GM12878 (cell line): ENCODE data around the gene VPS39.

Source experiments
- ATF2 ChIP-seq: IDR thresholded peaks from 2 replicates; pipeline ENCODE4 v1.6.1; 2012; ENCODE audit warnings: low read length, inconsistent platforms
- CEBPZ ChIP-seq: fragments of 150-350 bp; IDR thresholded peaks from 2 replicates; pipeline ENCODE4 v1.6.1; 2016; ENCODE audit warnings: low read depth, low read length
- CTCF ChIP-seq, 3 experiments: IDR thresholded peaks in 2 of 3; conservative IDR thresholded peaks in 1 of 3; 2 replicates each; pipeline ENCODE4 v1.5.1; 2011; ENCODE audit warnings: low read depth in 3 of 3, low read length in 3 of 3, mild to moderate bottlenecking in 3 of 3, control low read depth in 2 of 3, moderate library complexity in 2 of 3, inconsistent platforms in 1 of 3, mixed read lengths in 1 of 3; ENCODE audit not compliant: control insufficient read depth in 2 of 3, insufficient read depth in 1 of 3; ENCODE audit errors: extremely low read depth in 1 of 3
- POLR2A ChIP-seq: IDR thresholded peaks from 2 replicates; pipeline ENCODE4 v1.6.1; 2011; ENCODE audit warnings: low read depth, mild to moderate bottlenecking, low read length
- RAD21 ChIP-seq: IDR thresholded peaks from 2 replicates; pipeline ENCODE4 v1.6.1; 2011; ENCODE audit warnings: mild to moderate bottlenecking, low read depth, low read length, moderate library complexity; ENCODE audit not compliant: insufficient read depth
- RCOR1 ChIP-seq: conservative IDR thresholded peaks from 2 replicates; pipeline ENCODE4 v1.6.1; 2012; ENCODE audit warnings: low read depth, low read length, improper control_type of control experiment
- SMAD5 ChIP-seq: IDR thresholded peaks from 2 replicates; pipeline ENCODE4 v1.6.1; 2016; ENCODE audit warnings: antibody characterized with exemption, low read depth
- TCF3 ChIP-seq: IDR thresholded peaks from 2 replicates; pipeline ENCODE4 v1.6.1; 2012; ENCODE audit warnings: low read depth, mild to moderate bottlenecking, low read length, borderline replicate concordance; ENCODE audit not compliant: insufficient read depth
- USF1 ChIP-seq: IDR thresholded peaks from 2 replicates; pipeline ENCODE4 v1.6.1; 2011; ENCODE audit warnings: borderline replicate concordance, low read depth, mild to moderate bottlenecking, moderate library complexity, mixed read lengths, low read length; ENCODE audit not compliant: insufficient read depth; ENCODE audit errors: extremely low read length

- TF ChIP-seq POLR2A, result no peak
- no peak for TF ChIP-seq ATF2
- TF ChIP-seq USF1, result no peak
- TF ChIP-seq RCOR1, result no peak
- TF ChIP-seq CTCF (IDR thresholded peaks at IDR 0.05 in 2 of 3, conservative IDR thresholded peaks at IDR 0.05 in 1 of 3; ENCODE audit: control insufficient read depth in 2 of 3, extremely low read depth in 1 of 3, insufficient read depth in 1 of 3, low read depth in 3 of 3, low read length in 3 of 3), result no peak
- TF ChIP-seq TCF3, result no peak
- no peak for TF ChIP-seq SMAD5
- TF ChIP-seq RAD21, result no peak
- no peak for TF ChIP-seq CEBPZ
These were observed 77.1 kb downstream of the VPS39 start for GRCh38 chr15:42131006-42131405.
